ENCODE data around the gene TBC1D22A.

DNA sequence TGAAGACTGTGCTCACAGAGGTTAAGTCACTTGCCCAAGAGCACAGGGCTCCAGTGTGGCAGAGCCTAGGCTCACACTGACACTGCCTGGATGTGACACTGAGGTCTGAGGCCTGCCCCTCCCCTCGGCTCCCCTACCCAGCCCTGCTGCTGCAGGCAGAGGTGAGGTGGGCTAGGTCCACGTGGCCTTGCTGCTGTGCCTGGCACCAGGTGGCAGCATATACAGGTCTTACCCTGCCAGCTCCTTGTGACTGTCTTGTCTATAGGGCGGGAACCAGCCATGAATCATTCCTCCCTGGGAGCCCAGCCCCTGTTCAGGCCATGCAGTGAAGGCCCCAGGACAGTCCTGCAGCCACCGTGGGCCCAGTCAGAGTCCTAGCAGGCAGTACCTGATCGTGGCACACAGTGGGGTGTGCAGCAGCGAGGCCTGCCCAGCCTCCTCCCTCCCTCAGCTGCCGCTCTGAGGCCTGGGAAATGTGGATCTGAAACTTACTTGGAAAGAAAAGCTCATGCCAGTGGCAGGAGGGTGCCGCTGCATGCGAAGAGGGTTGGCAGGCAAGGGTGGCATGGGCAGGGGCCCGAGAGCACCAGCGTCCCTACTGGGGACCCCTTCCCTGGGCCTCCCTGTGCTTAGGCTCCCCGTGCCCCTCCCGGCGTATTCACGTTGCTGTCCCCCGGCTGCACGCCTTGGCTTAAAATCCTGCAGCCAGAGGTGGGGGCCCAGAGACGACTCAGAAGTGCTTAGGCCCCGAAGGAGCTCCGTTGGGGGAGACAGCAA lies 23.2 kb upstream of the TBC1D22A start:
- TF ChIP-seq CTCF (IDR thresholded peaks at IDR 0.05; ENCODE audit: extremely low read depth in 1 of 2, insufficient read depth in 1 of 2, low read depth in 1 of 2, low read length in 2 of 2) (peak; percentile 29), POLR2AphosphoS5 (IDR thresholded peaks at IDR 0.05; ENCODE audit: insufficient read depth, low read depth, low read length) (no peak), MYC (IDR thresholded peaks at IDR 0.05; ENCODE audit: low read depth, low read length) (no peak)
- TF ChIP-seq, protein P1, sequence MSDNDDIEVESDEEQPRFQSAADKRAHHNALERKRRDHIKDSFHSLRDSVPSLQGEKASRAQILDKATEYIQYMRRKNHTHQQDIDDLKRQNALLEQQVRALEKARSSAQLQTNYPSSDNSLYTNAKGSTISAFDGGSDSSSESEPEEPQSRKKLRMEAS (IDR thresholded peaks at IDR 0.05; ENCODE audit: insufficient read depth, insufficient read length): peak; percentile 73
